ENCODE data around the gene P4HA2.

DNA sequence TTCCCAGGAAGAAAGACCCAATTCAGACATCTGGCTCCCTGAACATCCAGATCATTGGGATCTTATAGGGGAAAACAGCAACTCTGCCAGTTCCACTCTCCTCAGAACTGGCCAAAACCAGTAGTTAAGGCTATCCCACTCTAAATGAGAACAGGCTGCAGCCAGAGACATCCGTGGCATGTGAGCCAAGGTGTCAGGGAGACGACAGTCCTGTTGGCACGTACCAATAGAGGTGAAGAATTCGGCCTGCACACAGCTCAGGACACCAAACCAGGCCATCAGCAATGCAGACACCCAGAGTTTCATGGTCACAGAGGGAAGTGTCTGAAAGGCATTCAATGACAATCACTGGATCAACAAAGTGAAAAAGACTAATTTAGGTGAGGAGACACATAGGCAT lies 9.3 kb downstream of the P4HA2 start:
- TF ChIP-seq, protein P1, sequence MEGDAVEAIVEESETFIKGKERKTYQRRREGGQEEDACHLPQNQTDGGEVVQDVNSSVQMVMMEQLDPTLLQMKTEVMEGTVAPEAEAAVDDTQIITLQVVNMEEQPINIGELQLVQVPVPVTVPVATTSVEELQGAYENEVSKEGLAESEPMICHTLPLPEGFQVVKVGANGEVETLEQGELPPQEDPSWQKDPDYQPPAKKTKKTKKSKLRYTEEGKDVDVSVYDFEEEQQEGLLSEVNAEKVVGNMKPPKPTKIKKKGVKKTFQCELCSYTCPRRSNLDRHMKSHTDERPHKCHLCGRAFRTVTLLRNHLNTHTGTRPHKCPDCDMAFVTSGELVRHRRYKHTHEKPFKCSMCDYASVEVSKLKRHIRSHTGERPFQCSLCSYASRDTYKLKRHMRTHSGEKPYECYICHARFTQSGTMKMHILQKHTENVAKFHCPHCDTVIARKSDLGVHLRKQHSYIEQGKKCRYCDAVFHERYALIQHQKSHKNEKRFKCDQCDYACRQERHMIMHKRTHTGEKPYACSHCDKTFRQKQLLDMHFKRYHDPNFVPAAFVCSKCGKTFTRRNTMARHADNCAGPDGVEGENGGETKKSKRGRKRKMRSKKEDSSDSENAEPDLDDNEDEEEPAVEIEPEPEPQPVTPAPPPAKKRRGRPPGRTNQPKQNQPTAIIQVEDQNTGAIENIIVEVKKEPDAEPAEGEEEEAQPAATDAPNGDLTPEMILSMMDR (IDR thresholded peaks at IDR 0.05; ENCODE audit: poor library complexity), result no peak
- no peak for TF ChIP-seq EZH2 (IDR thresholded peaks at IDR 0.05; ENCODE audit: borderline replicate concordance)
- TF ChIP-seq EZH2phosphoT487 (IDR thresholded peaks at IDR 0.05; ENCODE audit: low read depth, severe bottlenecking, unreplicated experiment), result no peak
